ENCODE data around the gene KCNK3.
"Not testable (repeated sequence)": the region's sequence is repeated elsewhere in the genome, so short reads cannot be mapped to it uniquely, and the experiment has no call there.

Gene KCNK3

GRCh38 chr2:26692279-26692896, at the start of gene KCNK3:
Gene KCNK3 (plus strand): TSS chr2:26692722. CDS start chr2:26692876, 154 bp downstream.
- peak in 1 of 2 donors; percentile 31 for DNase-seq (ENCODE audit: low read depth in 2 of 2)

- DNase-seq (ENCODE audit: low read depth in 2 of 2): no peak
Observed at GRCh38 chr2:26644188-26644835, 48.2 kb upstream of the KCNK3 start.

DNA sequence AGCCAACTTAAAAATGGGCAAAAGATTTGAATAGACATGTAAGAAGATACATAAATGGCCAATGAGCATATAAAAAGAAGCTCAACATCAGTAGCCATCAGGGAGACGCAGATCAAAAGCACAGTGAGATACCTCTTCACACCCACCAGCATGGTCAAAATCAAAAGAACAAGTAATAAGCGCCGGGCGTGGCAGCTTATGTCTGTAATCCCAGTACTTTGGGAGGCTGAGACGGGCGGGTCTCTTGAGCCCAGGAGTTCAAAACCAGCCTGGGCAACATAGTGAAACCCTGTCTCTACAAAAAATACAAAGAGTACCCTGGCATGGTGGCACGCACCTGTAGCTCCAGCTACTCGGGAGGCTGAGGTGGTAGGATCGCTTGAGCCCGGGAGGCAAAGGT, 46.8 kb upstream of the KCNK3 start:
- no peak for DNase-seq (ENCODE audit: low read depth in 2 of 2)

DNA sequence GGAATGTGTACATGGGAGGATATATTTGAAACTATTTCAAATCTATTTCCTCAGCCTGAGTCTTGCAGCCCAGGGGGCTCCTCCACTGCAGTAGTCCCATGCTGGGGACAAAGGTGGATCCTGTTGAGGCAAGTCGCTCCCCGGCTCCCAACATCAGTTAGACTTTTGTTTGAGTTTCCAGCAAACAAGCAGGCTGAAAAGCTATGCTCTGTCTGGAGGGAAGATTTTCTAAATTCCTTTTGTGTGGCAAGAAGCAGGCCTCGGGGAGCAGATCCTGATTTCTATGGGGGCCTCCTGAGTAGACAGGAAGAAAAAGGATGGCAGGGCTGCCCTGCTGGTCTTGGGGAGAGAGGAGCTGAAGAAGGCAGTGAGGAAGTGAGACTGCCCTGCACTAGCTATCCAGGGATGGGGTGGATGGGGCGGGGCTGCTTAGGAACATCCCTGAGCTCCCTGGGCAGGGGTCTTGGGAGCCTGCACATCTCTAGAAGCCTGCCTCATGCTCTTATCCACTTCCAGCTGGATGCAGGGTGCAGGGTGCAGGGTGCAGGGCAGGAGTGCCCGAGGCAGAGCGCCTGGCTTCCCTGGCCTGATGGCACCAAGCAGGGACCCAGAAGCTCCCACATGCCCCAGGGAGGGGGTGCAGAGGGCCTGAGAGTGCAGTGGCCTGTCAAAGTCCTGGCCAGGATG, 45.4 kb upstream of the KCNK3 start:
- DNase-seq (ENCODE audit: low read depth in 2 of 2): no peak

DNA sequence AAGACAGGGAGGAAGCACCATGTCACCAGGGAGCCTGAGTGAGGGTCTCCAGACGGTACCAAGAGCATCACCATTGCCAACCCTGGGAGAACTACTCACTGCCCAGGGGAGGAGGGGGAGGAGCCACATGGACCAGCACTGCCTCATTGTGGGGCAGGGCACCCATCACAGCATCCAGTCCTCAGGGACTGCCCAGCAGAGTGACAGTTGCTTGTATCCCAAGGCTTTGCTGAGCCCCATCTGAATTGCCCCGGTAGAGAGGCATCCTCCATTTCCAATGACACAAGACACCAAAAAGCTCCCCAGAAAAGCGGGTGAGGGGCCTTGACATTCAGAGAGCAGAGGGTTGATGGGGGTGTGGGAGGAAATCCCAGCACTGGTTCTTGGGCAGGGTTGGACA, 44.5 kb upstream of the KCNK3 start:
- DNase-seq (ENCODE audit: low read depth in 2 of 2): no peak

- DNase-seq (ENCODE audit: low read depth in 2 of 2): no peak
Observed at GRCh38 chr2:26648516-26648915, 44.0 kb upstream of the KCNK3 start.

DNA sequence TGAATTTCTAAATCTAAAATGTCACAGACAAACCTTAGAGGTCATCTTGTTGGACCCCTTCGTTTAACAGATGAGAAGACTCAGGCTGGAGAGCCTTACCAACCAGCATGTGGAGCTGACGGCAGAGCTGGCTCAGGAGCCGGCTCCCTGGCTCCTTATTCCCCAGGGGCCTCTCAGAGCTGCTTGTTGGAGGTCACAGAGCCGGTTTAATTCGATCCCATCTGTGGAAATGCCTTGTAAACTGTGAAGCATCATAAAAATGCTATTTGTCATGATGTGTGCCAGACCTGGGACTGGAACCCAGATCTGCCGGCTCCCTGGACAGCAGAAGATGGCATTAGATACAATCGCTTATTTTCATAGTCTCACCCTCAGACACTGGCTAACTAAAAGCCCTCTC, 43.2 kb upstream of the KCNK3 start:
- DNase-seq (ENCODE audit: low read depth in 2 of 2): no peak

DNA sequence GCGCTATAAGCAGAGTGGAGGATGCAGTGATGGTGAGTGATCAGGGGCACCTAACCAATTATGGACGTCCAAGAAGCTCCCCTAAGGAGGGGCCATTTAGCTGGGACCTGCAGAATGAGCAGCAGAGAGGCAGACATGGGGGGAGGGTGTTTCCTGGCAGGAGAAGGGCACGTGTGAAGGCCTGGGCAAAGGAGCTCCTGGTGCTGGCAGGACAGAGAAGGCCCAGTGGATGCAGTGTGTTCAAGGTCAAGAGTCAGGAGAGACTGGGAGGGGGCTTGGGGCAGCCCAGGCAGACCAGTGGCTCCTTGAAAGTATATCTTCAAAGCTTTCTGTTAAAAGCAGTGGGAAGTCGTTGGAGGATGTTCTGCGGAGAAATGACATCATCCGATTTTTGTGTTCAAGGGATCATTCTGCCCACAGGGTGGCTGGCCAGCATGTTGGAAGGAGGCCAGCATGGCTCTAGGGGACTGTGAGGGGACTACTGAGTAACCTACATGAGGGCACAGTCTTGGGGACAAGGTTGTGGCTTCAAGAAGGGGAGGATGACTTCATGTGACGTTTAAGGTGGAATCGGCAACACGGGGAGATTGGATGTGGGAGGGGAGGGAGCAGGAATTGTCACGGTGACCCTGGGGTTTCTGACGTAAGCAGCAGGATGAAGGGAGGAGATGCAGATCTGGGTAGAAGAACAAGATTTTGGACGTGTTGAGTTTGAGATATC, 42.4 kb upstream of the KCNK3 start:
- no peak for DNase-seq (ENCODE audit: low read depth in 2 of 2)

- no peak for DNase-seq (ENCODE audit: low read depth in 2 of 2)
Observed at GRCh38 chr2:26650713-26651469, 41.6 kb upstream of the KCNK3 start.

DNA sequence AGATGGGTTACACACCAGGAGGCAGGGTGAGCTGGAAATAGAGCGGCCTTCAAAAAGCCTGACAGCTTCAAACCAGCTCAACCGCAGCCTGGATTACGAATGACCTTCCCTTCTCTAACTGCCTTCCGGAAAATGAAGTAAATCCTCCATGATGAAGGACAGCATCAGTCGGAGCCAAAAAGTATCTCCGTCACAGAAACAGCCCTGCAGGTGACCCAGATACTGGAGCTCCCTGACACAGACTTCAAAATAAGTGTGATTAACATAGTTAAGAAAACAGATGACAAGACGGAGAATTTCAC, 41.1 kb upstream of the KCNK3 start:
- DNase-seq (ENCODE audit: low read depth in 2 of 2): no peak

GRCh38 chr2:26651799-26652198, 40.7 kb upstream of the KCNK3 start:
- DNase-seq (ENCODE audit: low read depth in 2 of 2): no peak

DNA sequence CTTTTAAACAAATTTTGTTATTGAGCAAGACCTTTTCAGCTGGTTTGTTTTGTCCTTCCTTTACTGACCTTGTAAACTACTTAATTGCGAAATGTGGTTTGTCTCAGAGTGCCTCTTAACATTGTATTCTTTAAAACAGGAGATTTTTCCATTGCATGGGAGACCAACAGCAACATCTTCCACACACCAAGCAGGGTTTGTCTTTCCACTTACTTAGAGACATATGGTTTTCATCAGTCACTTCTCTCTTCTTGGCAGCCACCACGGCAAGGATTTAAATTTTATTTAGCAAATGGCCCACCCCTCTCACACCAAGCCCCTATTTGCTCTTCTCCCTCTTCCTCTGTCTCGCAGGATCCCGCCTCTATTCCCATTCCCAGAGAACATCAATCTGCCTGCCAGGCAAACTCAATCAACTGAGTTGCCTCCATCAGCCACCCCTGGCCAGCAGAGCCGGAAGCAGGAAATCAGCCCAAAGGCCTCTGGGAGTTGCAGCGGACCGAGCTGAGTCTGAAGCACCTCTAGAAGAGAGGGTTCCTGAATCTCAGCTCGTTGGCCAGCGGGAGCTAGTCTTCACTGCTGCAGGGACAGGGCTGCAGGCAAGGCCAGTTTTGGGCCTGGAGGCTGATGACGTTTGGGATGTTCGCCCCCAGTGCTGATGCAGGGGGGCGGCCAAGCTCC, 40.0 kb upstream of the KCNK3 start:
- no peak for DNase-seq (ENCODE audit: low read depth in 2 of 2)

DNA sequence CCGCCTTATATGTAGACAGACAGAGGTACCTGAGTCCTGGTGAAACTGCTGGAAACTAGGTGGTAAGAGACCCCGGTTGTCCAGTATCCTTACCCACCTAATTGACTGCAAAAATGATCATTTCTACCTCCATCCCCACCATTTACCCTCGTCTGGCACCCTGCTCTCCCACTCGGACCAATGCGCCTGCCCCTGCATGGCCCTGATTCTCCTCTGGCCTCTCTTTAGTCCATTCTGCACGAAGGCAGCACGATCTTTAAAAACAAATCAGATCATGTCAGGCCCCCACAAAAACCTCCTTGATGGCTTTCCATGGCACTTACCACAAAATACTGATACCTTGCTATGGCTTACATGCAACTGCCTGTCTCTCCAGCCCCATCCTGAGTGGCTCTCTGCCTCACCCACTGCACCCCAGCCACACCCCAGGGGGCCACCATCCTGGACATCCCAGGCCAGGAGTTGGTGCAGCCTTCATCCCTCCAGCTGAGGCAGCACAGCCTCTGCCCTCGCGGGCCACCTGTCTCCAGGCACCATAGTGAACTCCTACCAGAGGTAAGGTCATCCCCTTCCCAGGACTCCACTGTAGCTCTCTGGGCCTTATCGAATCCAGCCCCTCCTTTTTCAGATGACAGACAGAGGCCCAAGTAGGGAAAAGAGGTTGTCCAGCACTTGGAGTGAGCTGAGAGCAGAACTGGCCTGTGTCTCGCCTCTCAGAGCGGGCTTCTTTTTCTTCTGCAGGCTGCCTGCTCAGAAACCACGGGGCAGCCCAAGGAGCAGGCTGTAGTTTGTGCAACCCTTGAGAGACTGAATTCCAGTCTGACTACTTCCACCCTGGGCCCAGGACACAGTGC, 39.1 kb upstream of the KCNK3 start:
- DNase-seq (ENCODE audit: low read depth in 2 of 2): no peak

DNA sequence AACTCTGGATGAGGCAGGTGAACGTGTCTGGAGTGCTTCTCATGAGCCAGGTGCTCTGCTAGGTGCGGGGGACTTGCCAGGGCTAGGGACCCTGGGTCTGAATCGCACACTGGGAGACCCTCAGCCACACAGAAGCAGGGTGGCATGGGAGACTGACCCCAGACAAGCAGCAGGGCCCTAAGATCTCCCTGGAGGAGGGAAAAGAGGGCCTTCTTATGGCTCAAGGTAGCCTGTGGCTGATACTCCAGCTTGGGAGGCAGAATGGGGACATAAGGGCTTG, 38.5 kb upstream of the KCNK3 start:
- DNase-seq (ENCODE audit: low read depth in 2 of 2): no peak

DNA sequence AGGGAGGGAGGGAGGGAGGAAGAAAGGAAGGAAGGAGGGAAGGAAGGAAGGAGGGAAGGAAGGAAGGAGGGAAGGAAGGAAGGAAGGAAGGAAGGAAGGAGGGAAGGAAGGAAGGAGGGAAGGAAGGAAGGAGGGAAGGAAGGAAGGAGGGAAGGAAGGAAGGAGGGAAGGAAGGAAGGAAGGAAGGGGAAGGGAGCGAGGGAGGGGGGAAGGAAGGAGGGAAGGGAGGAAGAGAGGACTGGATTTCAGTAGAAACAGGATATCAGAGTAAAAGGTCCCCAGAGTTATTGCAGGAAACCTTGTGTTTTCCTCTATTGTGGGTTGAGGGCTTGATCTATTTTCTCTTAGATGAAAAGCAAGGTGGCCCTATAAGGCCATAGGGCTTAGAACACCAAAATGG, 37.4 kb upstream of the KCNK3 start:
- not testable (repeated sequence) for DNase-seq (ENCODE audit: low read depth in 2 of 2)

- no peak for DNase-seq (ENCODE audit: low read depth in 2 of 2)
Observed at GRCh38 chr2:26655611-26656195, 36.8 kb upstream of the KCNK3 start.

GRCh38 chr2:26657265-26657664, 35.3 kb upstream of the KCNK3 start:
- DNase-seq (ENCODE audit: low read depth in 2 of 2): no peak

DNA sequence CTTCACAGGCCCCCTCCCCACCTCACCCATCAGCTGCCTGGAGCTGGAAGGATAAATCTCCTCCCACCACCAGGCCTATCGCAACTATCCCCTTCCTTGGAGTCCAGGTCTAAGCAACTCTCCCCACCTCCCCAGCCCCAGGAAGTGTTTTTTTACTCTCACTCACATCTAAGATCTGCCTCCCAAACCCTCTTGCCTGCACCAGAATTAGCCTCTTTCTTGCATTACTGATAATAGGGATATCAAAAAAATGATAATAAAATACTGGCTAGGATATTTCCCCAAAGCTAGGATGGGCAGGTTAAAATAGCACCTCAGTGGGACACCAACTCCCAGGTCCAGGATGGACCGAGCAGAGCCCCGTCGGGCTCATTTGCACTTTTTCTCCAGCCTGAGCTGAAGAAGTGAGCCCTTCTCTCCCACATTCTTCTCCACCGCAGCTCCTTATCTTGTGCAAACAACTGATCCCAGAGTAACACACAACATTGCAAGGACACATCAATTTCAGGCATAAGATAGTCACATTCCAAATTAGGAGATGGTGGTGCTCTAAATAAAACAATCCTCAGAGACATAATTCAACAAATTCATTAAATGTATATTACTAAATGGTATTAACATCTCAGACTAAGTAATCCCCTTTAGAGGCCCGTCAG, 33.7 kb upstream of the KCNK3 start:
- DNase-seq (ENCODE audit: low read depth in 2 of 2): no peak

DNA sequence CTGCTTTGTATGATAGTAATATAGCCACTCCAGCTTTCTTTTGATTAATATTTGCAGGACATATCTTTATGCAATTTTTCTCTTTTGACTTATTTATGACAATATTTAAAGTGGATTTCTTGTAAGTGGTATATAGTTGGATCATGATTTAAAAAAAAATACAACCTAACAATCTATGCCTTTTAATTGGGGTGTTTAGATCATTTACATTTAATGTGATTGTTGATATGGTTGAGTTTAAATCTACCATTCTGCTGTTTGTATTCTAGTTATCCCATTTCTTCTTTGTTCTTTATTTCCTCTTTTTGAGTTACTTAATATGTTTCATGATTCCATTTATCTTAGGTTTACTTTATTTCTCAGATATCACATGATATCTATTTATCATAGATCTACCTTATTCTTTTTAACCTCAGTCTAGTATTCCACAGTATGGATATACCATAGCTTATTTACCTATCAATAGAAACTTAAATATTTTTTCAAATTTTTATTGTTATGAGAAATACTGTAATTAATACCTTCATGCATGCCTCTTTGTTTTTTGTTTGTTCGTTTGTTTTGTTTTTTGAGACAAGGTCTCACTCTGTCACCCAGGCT, 32.1 kb upstream of the KCNK3 start:
- no peak for DNase-seq (ENCODE audit: low read depth in 2 of 2)
